Measurements from ENCODE around the gene LMNB1. TPM values are rescaled to one million over a fixed set of nuclear protein-coding genes. Genes with fewer than 3 reads are reported as not detected.

The LMNB1 gene
- total RNA-seq, 1 experiment from 2014 or later, result 150 TPM

DNA sequence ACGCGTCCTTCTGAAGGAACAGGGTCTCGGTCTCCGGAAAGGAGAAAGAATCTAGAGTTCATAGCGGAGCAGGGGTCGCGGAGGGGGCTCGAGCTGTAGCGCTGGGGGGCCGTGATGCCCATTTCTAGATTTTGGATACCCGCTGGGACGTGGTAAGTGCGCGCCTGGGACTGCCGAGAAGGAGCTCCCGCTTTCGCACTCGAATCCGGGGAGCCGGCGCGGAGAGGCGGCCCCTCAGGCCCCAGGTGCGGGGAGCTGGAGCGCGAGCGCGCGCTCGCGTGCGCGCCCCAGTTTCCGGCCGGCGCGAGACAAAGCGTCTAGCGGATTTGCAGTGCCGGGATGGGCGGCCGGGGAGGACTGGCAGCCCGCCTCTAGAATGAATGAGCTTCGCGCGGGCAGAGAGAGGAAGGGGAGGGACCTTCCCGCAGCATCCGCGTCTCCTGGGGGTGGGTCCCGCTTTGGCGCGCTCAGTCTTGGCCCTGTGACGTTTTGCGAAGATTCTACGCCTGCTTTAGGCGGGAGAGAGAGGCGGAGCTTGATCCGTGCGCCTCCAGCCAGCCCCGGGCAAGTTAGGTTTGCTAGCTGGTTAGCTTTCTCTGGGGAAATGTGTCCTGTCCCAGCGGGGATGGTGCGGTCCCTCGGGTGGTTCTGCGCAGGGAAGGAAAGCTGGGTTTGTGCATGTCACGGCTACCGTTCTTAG, 1.2 kb downstream of the LMNB1 start:
- TF ChIP-seq YY1 (IDR thresholded peaks at IDR 0.05; ENCODE audit: extremely low read depth, insufficient replicate concordance, low read depth, low read length) (peak; percentile 40), POLR2A (IDR thresholded peaks at IDR 0.05; ENCODE audit: borderline replicate concordance, extremely low read depth, insufficient read depth, insufficient read length) (peak; percentile 76), SP1 (IDR thresholded peaks at IDR 0.05; ENCODE audit: low read depth) (peak; percentile 67), ZFX (IDR thresholded peaks at IDR 0.05) (no peak), SRF (IDR thresholded peaks at IDR 0.05; ENCODE audit: low read depth) (0 out of 2 replicates have a peak, but pooled peaks have one; percentile 21), CEBPB (IDR thresholded peaks at IDR 0.05; ENCODE audit: low read depth) (no peak), EGR1 (IDR thresholded peaks at IDR 0.05; ENCODE audit: low read depth) (no peak), EZH2 (IDR thresholded peaks at IDR 0.05) (no peak), POLR2AphosphoS5 (IDR thresholded peaks at IDR 0.05; ENCODE audit: low read depth, low read length) (peak; percentile 94), JUND (IDR thresholded peaks at IDR 0.05) (no peak), SIN3A (IDR thresholded peaks at IDR 0.05; ENCODE audit: low read depth) (peak; percentile 97), CBX3 (IDR thresholded peaks at IDR 0.05; ENCODE audit: low read depth) (peak; percentile 53; the same call in 1 of the 2 replicates), ZNF274 (IDR thresholded peaks at IDR 0.05; ENCODE audit: low read depth, low read length) (no peak)
- TF ChIP-seq, protein P1, sequence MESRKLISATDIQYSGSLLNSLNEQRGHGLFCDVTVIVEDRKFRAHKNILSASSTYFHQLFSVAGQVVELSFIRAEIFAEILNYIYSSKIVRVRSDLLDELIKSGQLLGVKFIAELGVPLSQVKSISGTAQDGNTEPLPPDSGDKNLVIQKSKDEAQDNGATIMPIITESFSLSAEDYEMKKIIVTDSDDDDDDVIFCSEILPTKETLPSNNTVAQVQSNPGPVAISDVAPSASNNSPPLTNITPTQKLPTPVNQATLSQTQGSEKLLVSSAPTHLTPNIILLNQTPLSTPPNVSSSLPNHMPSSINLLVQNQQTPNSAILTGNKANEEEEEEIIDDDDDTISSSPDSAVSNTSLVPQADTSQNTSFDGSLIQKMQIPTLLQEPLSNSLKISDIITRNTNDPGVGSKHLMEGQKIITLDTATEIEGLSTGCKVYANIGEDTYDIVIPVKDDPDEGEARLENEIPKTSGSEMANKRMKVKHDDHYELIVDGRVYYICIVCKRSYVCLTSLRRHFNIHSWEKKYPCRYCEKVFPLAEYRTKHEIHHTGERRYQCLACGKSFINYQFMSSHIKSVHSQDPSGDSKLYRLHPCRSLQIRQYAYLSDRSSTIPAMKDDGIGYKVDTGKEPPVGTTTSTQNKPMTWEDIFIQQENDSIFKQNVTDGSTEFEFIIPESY (IDR thresholded peaks at IDR 0.05; ENCODE audit: extremely low read depth, insufficient replicate concordance, low read length), result peak; percentile 37
- TF ChIP-seq, protein P2, sequence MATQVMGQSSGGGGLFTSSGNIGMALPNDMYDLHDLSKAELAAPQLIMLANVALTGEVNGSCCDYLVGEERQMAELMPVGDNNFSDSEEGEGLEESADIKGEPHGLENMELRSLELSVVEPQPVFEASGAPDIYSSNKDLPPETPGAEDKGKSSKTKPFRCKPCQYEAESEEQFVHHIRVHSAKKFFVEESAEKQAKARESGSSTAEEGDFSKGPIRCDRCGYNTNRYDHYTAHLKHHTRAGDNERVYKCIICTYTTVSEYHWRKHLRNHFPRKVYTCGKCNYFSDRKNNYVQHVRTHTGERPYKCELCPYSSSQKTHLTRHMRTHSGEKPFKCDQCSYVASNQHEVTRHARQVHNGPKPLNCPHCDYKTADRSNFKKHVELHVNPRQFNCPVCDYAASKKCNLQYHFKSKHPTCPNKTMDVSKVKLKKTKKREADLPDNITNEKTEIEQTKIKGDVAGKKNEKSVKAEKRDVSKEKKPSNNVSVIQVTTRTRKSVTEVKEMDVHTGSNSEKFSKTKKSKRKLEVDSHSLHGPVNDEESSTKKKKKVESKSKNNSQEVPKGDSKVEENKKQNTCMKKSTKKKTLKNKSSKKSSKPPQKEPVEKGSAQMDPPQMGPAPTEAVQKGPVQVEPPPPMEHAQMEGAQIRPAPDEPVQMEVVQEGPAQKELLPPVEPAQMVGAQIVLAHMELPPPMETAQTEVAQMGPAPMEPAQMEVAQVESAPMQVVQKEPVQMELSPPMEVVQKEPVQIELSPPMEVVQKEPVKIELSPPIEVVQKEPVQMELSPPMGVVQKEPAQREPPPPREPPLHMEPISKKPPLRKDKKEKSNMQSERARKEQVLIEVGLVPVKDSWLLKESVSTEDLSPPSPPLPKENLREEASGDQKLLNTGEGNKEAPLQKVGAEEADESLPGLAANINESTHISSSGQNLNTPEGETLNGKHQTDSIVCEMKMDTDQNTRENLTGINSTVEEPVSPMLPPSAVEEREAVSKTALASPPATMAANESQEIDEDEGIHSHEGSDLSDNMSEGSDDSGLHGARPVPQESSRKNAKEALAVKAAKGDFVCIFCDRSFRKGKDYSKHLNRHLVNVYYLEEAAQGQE (IDR thresholded peaks at IDR 0.05; ENCODE audit: low read depth), result no peak
- TF ChIP-seq, protein P3, sequence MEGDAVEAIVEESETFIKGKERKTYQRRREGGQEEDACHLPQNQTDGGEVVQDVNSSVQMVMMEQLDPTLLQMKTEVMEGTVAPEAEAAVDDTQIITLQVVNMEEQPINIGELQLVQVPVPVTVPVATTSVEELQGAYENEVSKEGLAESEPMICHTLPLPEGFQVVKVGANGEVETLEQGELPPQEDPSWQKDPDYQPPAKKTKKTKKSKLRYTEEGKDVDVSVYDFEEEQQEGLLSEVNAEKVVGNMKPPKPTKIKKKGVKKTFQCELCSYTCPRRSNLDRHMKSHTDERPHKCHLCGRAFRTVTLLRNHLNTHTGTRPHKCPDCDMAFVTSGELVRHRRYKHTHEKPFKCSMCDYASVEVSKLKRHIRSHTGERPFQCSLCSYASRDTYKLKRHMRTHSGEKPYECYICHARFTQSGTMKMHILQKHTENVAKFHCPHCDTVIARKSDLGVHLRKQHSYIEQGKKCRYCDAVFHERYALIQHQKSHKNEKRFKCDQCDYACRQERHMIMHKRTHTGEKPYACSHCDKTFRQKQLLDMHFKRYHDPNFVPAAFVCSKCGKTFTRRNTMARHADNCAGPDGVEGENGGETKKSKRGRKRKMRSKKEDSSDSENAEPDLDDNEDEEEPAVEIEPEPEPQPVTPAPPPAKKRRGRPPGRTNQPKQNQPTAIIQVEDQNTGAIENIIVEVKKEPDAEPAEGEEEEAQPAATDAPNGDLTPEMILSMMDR (IDR thresholded peaks at IDR 0.05 in 2 of 3, conservative IDR thresholded peaks at IDR 0.05 in 1 of 3; ENCODE audit: borderline replicate concordance in 1 of 3, insufficient read depth in 1 of 3, low read depth in 2 of 3, low read length in 2 of 3), result no peak
- TF ChIP-seq, protein P4, sequence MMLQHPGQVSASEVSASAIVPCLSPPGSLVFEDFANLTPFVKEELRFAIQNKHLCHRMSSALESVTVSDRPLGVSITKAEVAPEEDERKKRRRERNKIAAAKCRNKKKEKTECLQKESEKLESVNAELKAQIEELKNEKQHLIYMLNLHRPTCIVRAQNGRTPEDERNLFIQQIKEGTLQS (IDR thresholded peaks at IDR 0.05), result no peak
- TF ChIP-seq, protein P5, sequence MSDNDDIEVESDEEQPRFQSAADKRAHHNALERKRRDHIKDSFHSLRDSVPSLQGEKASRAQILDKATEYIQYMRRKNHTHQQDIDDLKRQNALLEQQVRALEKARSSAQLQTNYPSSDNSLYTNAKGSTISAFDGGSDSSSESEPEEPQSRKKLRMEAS (IDR thresholded peaks at IDR 0.05), result peak; percentile 79
- no peaks in the 10 kb centered on the region for H3K27me3 ChIP-seq (ENCODE audit: insufficient read depth, low read length)
- peaks cover 13 to 37% of the 10 kb centered on the region in 2 experiments for H3K4me1 ChIP-seq (ENCODE audit: control insufficient read depth in 1 of 2, insufficient read depth in 2 of 2, low read length in 2 of 2)
- CTCF ChIA-PET, result interaction anchor here (0.7 to 5.7 kb wide), 9 partner anchors 8 to 183 kb away, joined by 3 to 71 read pairs (median 3); partner anchors contain the start of gene ALDH7A1
- peak overlapping the region; percentile 81 for H3K4me2 ChIP-seq (ENCODE audit: low read length)
- H3K9ac ChIP-seq (ENCODE audit: low read length), result peak overlapping the region; percentile 99
- H4K20me1 ChIP-seq (ENCODE audit: insufficient read depth), result peaks cover 20% of the 10 kb centered on the region; the same call in 1 of the 2 replicates
- H3K36me3 ChIP-seq (ENCODE audit: control insufficient read depth in 1 of 2, insufficient read depth in 2 of 2, low read length in 2 of 2), result peaks cover 0 to 3% of the 10 kb centered on the region in 2 experiments; a peak in 2 of 4 replicates
- peak; percentile 85 for DNase-seq (ENCODE audit: low read depth, low spot score)
- intact Hi-C loops (cut with micrococcal nuclease), result no loop called here
- RAD21 ChIA-PET (ENCODE audit: low non-redundant PET in 1 of 2, low total read pairs in 2 of 2, uncharacterized antibody in 2 of 2, unreplicated experiment in 2 of 2), result interaction anchor here (0.6 to 1.3 kb wide), 4 partner anchors 54 to 101 kb away, joined by 3 to 4 read pairs (median 3); no protein-coding TSS in a partner anchor
- peak; percentile 72 for ATAC-seq
- no TSS peak for BruUV-seq (replicated peaks)
- peak overlapping the region; percentile 74 to 98 for H3K4me3 ChIP-seq (replicated peaks in 1 of 2; ENCODE audit: low read depth in 1 of 2, low read length in 2 of 2)
- H3K9me2 ChIP-seq (ENCODE audit: insufficient read depth), result no peaks in the 10 kb centered on the region
- POLR2A ChIA-PET, result interaction anchor here (0.8 to 1.6 kb wide), 11 partner anchors 8 to 183 kb away, joined by 3 to 5 read pairs (median 3); partner anchors contain the start of gene ALDH7A1
- H2AFZ ChIP-seq (ENCODE audit: low read depth, low read length, poor library complexity, severe bottlenecking), result no peak overlapping the region
- no peaks in the 10 kb centered on the region for H3K9me3 ChIP-seq (ENCODE audit: control insufficient read depth in 1 of 2, insufficient read depth in 1 of 2, low read depth in 1 of 2, low read length in 2 of 2)
- H3K79me2 ChIP-seq (ENCODE audit: insufficient read depth, low read length), result peaks cover 61% of the 10 kb centered on the region
- peak overlapping the region; percentile 100 for H3K27ac ChIP-seq (ENCODE audit: low read depth, low read length)
